HCT116 (cell line): Measurements from ENCODE around the gene FBXO24. TPM values are rescaled to one million over a fixed set of nuclear protein-coding genes. Genes with fewer than 3 reads are reported as not detected.

ENCODE experiments used
- ATAC-seq: fragments of 200-7000 bp; cut with Tn5 transposase; 2 replicates; pipeline ENCODE4 v1.9.1; 2020; ENCODE audit warnings: mild to moderate bottlenecking, moderate library complexity
- BruUV-seq: library from RNA; stranded (reverse); fragments of 400-500 nt; replicated peaks from 2 replicates; lab custom pipeline; 2021; lab: Mats Ljungman, UMichigan
- CTCF ChIA-PET: fragments of 300-600 bp; sonication (Branson Sonifier 250); formaldehyde crosslinking; loops from one replicate; lab custom pipeline; 2021; ENCODE audit warnings: antibody characterized with exemption; lab: Charles Lee
- POLR2A ChIA-PET: fragments of 300-600, 350-600 bp; sonication (Branson Sonifier 250); formaldehyde crosslinking; loops from one replicate; lab custom pipeline; 2021; ENCODE audit warnings: antibody characterized with exemption; lab: Charles Lee
- RAD21 ChIA-PET, 2 experiments: fragments of 300-600 bp; sonication (Branson Sonifier 250); formaldehyde crosslinking; loops; one replicate each; lab custom pipeline; 2023; ENCODE audit warnings: low total read pairs in 2 of 2; ENCODE audit not compliant: uncharacterized antibody in 2 of 2, unreplicated experiment in 2 of 2, low non-redundant PET in 1 of 2; lab: Charles Lee
- DNase-seq: peaks from one replicate; pipeline ENCODE4 v3.0.0-alpha.2; 2010; ENCODE audit warnings: low read depth, low spot score
- H2AFZ ChIP-seq: fragments of 200-600 bp; shearing (Covaris generic), sonication (generic); 2 replicates; pipeline ENCODE4 v1.6.1; 2017; ENCODE audit warnings: low read depth, mixed run types, mixed read lengths, antibody characterized with exemption, low read length; ENCODE audit not compliant: poor library complexity, severe bottlenecking
- H3K27ac ChIP-seq: 2 replicates; pipeline ENCODE4 v1.5.1; 2012; ENCODE audit warnings: low read depth, low read length
- H3K27me3 ChIP-seq: fragments of 200-600 bp; sonication (generic); 2 replicates; pipeline ENCODE4 v1.6.1; 2016; ENCODE audit warnings: mixed run types, low read length, mixed read lengths; ENCODE audit not compliant: insufficient read depth
- H3K36me3 ChIP-seq, 2 experiments: fragments of 200-500 bp in 1 of 2; fragments of 200-600 bp in 1 of 2; sonication (Bioruptor generic) in 1 of 2; sonication (generic) in 1 of 2; 2 replicates each; pipeline versions ENCODE4 v1.5.1 to v1.6.1; 2014 to 2016; ENCODE audit warnings: low read length in 2 of 2, inconsistent platforms in 1 of 2, mixed read lengths in 1 of 2, mixed run types in 1 of 2; ENCODE audit not compliant: insufficient read depth in 2 of 2, control insufficient read depth in 1 of 2
- H3K4me1 ChIP-seq, 2 experiments: fragments of 200-600 bp in 1 of 2; sonication (generic) in 1 of 2; 2 replicates each; pipeline versions ENCODE4 v1.5.1 to v1.6.1; 2012 to 2017; ENCODE audit warnings: low read length in 2 of 2, inconsistent platforms in 1 of 2, mild to moderate bottlenecking in 1 of 2, mixed read lengths in 1 of 2, mixed run types in 1 of 2, moderate library complexity in 1 of 2; ENCODE audit not compliant: insufficient read depth in 2 of 2, control insufficient read depth in 1 of 2
- H3K4me2 ChIP-seq: fragments of 200-600 bp; sonication (generic); 2 replicates; pipeline ENCODE4 v1.6.1; 2017; ENCODE audit warnings: mixed run types, low read length, mixed read lengths
- H3K4me3 ChIP-seq, 2 experiments: fragments of 200-600 bp in 1 of 2; sonication (generic) in 1 of 2; replicated peaks in 1 of 2; 2 replicates each; pipeline ENCODE4 v1.5.1; 2011 to 2016; ENCODE audit warnings: low read length in 2 of 2, control low read depth in 1 of 2, low read depth in 1 of 2, mild to moderate bottlenecking in 1 of 2, mixed read lengths in 1 of 2, mixed run types in 1 of 2
- H3K79me2 ChIP-seq: fragments of 200-600 bp; sonication (generic); 2 replicates; pipeline ENCODE4 v1.6.1; 2017; ENCODE audit warnings: mild to moderate bottlenecking, mixed run types, low read length, moderate library complexity, mixed read lengths; ENCODE audit not compliant: insufficient read depth
- H3K9ac ChIP-seq: fragments of 200-600 bp; sonication (generic); 2 replicates; pipeline ENCODE4 v1.6.1; 2016; ENCODE audit warnings: low read length, mixed read lengths
- H3K9me2 ChIP-seq: fragments of 200-600 bp; sonication (generic), shearing (Covaris generic); 2 replicates; pipeline ENCODE4 v1.6.1; 2017; ENCODE audit warnings: mixed run types, mild to moderate bottlenecking, moderate library complexity; ENCODE audit not compliant: insufficient read depth
- H3K9me3 ChIP-seq, 2 experiments: fragments of 200-500 bp in 1 of 2; fragments of 200-600 bp in 1 of 2; sonication (Bioruptor generic) in 1 of 2; sonication (generic) in 1 of 2; 2 replicates each; pipeline ENCODE4 v1.6.1; 2014 to 2017; ENCODE audit warnings: low read length in 2 of 2, mixed read lengths in 2 of 2, inconsistent platforms in 1 of 2, low read depth in 1 of 2, mild to moderate bottlenecking in 1 of 2, mixed run types in 1 of 2, moderate library complexity in 1 of 2; ENCODE audit not compliant: control insufficient read depth in 1 of 2, insufficient read depth in 1 of 2
- H4K20me1 ChIP-seq: fragments of 200-600 bp; sonication (generic), shearing (Covaris generic); 2 replicates; pipeline ENCODE4 v1.6.1; 2017; ENCODE audit warnings: mixed run types, mild to moderate bottlenecking, moderate library complexity; ENCODE audit not compliant: insufficient read depth
- CBX3 ChIP-seq: IDR thresholded peaks from 2 replicates; pipeline ENCODE4 v1.6.1; 2012; ENCODE audit warnings: low read depth
- CEBPB ChIP-seq: IDR thresholded peaks from 2 replicates; pipeline ENCODE4 v1.6.1; 2012; ENCODE audit warnings: low read depth
- EGR1 ChIP-seq: IDR thresholded peaks from 2 replicates; pipeline ENCODE4 v1.6.1; 2012; ENCODE audit warnings: low read depth
- ELF1 ChIP-seq: IDR thresholded peaks from 2 replicates; pipeline ENCODE4 v1.6.1; 2012; ENCODE audit warnings: low read depth, borderline replicate concordance
- EZH2phosphoT487 ChIP-seq: fragments of 200-600 bp; IDR thresholded peaks from 2 replicates; pipeline ENCODE4 v1.6.1; 2018; ENCODE audit warnings: antibody characterized with exemption, borderline replicate concordance
- JUND ChIP-seq: IDR thresholded peaks from 2 replicates; pipeline ENCODE4 v1.6.1; 2012
- POLR2A ChIP-seq: IDR thresholded peaks from 2 replicates; pipeline ENCODE4 v1.7.0; 2011; ENCODE audit warnings: borderline replicate concordance; ENCODE audit not compliant: insufficient read depth, insufficient read length; ENCODE audit errors: extremely low read depth
- POLR2AphosphoS5 ChIP-seq: IDR thresholded peaks from 2 replicates; pipeline ENCODE4 v1.6.1; 2011; ENCODE audit warnings: mild to moderate bottlenecking, low read depth, low read length, moderate library complexity
- RAD21 ChIP-seq: IDR thresholded peaks from 2 replicates; pipeline ENCODE4 v1.6.1; 2012; ENCODE audit warnings: low read depth, mild to moderate bottlenecking
- TCF7L2 ChIP-seq: IDR thresholded peaks from 2 replicates; pipeline ENCODE4 v1.7.0; 2011; ENCODE audit warnings: borderline replicate concordance, inconsistent platforms; ENCODE audit not compliant: insufficient read depth, insufficient read length; ENCODE audit errors: extremely low read depth
- ZNF274 ChIP-seq: fragments of 200-500 bp; sonication (Bioruptor generic); IDR thresholded peaks from 2 replicates; pipeline ENCODE4 v1.6.1; 2014; ENCODE audit warnings: mild to moderate bottlenecking, low read depth, low read length, inconsistent platforms
- intact Hi-C: fragments of 100-400 bp; cut with micrococcal nuclease; formaldehyde crosslinking; loops from 2 replicates; pipeline ENCODE4 v1.10.0; 2022
- total RNA-seq: library from RNA; stranded (reverse); gene quantifications from one replicate; pipeline ENCODE4 v1.2.1, GENCODE V29; 2021; ENCODE audit not compliant: unreplicated experiment
- TF ChIP-seq, protein P1 (sequence below): IDR thresholded peaks from 2 replicates; pipeline ENCODE4 v1.6.1; 2012; ENCODE audit warnings: low read depth
- TF ChIP-seq, protein P2 (sequence below): IDR thresholded peaks from 2 replicates; pipeline ENCODE4 v1.6.1; 2012
- TF ChIP-seq, protein P3 (sequence below): IDR thresholded peaks from 2 replicates; pipeline ENCODE4 v1.6.1; 2011; ENCODE audit warnings: mild to moderate bottlenecking, low read length, moderate library complexity; ENCODE audit not compliant: insufficient replicate concordance; ENCODE audit errors: extremely low read depth

FBXO24 gene
- total RNA-seq, 1 experiment from 2014 or later: 2.1 TPM

DNA sequence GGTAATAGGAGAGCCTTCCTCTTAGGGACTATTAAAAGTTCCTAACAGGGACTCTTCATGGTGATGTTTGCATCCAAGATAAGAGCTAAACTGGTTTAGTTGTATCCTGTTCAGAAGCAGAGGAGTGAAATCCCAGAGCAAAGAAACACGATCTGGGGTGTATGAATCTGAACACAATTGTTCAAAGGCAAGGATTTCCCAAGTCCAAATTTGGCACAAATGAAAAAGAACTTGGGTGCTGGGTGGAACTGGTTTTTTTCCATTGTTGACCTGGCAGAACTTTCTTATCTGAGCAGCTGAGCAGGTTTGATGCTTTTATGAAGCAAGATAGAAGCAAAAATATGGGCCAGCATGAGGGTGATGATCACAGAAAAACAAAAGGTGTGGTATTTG is 41.2 kb upstream of the FBXO24 start:
- Histone ChIP-seq H3K4me3 (peak overlapping the region; percentile 22 to 38), H4K20me1 (no peaks in the 10 kb centered on the region)

More for the DNA sequence above, 41.2 kb upstream of the FBXO24 start:
- ChIA-PET RAD21 (no interaction called here), CTCF (interaction anchor here (0.9 to 1.3 kb wide), 4 partner anchors 12 to 75 kb away, joined by 3 to 10 read pairs (median 4); no protein-coding TSS in a partner anchor), POLR2A (interaction anchor here (0.6 to 1.7 kb wide), 3 partner anchors 41 to 117 kb away, joined by 3 to 10 read pairs (median 4); partner anchors contain the start of genes FBXO24, LRCH4 and ZCWPW1)
- Histone ChIP-seq H3K27ac (peak overlapping the region; percentile 95), H3K79me2 (peaks cover 20% of the 10 kb centered on the region; the same call in 1 of the 2 replicates), H3K9ac (peak overlapping the region; percentile 61), H3K36me3 (no peaks in the 10 kb centered on the region), H3K4me2 (peak overlapping the region; percentile 79), H3K4me1 (peaks cover 54 to 59% of the 10 kb centered on the region in 2 experiments), H2AFZ (no peak overlapping the region), H3K9me3 (no peaks in the 10 kb centered on the region), H3K27me3 (no peaks in the 10 kb centered on the region), H3K9me2 (no peaks in the 10 kb centered on the region)
- intact Hi-C loops: loop anchor here (2.0 kb wide), 1 partner anchor 42 kb away; no protein-coding TSS in a partner anchor
- ATAC-seq (no peak), DNase-seq (no peak)
- BruUV-seq: TSS peak; percentile 91
- TF ChIP-seq TCF7L2: no peak
- no peak for TF ChIP-seq EGR1
- TF ChIP-seq, protein P1, sequence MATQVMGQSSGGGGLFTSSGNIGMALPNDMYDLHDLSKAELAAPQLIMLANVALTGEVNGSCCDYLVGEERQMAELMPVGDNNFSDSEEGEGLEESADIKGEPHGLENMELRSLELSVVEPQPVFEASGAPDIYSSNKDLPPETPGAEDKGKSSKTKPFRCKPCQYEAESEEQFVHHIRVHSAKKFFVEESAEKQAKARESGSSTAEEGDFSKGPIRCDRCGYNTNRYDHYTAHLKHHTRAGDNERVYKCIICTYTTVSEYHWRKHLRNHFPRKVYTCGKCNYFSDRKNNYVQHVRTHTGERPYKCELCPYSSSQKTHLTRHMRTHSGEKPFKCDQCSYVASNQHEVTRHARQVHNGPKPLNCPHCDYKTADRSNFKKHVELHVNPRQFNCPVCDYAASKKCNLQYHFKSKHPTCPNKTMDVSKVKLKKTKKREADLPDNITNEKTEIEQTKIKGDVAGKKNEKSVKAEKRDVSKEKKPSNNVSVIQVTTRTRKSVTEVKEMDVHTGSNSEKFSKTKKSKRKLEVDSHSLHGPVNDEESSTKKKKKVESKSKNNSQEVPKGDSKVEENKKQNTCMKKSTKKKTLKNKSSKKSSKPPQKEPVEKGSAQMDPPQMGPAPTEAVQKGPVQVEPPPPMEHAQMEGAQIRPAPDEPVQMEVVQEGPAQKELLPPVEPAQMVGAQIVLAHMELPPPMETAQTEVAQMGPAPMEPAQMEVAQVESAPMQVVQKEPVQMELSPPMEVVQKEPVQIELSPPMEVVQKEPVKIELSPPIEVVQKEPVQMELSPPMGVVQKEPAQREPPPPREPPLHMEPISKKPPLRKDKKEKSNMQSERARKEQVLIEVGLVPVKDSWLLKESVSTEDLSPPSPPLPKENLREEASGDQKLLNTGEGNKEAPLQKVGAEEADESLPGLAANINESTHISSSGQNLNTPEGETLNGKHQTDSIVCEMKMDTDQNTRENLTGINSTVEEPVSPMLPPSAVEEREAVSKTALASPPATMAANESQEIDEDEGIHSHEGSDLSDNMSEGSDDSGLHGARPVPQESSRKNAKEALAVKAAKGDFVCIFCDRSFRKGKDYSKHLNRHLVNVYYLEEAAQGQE: no peak
- TF ChIP-seq CBX3: no peak
- TF ChIP-seq ZNF274: no peak
- TF ChIP-seq, protein P2, sequence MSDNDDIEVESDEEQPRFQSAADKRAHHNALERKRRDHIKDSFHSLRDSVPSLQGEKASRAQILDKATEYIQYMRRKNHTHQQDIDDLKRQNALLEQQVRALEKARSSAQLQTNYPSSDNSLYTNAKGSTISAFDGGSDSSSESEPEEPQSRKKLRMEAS: no peak
- TF ChIP-seq EZH2phosphoT487: no peak
- TF ChIP-seq RAD21: no peak
- TF ChIP-seq JUND: no peak
- no peak for TF ChIP-seq POLR2A
- TF ChIP-seq POLR2AphosphoS5: no peak
- TF ChIP-seq CEBPB: no peak
- no peak for TF ChIP-seq ELF1
- TF ChIP-seq, protein P3, sequence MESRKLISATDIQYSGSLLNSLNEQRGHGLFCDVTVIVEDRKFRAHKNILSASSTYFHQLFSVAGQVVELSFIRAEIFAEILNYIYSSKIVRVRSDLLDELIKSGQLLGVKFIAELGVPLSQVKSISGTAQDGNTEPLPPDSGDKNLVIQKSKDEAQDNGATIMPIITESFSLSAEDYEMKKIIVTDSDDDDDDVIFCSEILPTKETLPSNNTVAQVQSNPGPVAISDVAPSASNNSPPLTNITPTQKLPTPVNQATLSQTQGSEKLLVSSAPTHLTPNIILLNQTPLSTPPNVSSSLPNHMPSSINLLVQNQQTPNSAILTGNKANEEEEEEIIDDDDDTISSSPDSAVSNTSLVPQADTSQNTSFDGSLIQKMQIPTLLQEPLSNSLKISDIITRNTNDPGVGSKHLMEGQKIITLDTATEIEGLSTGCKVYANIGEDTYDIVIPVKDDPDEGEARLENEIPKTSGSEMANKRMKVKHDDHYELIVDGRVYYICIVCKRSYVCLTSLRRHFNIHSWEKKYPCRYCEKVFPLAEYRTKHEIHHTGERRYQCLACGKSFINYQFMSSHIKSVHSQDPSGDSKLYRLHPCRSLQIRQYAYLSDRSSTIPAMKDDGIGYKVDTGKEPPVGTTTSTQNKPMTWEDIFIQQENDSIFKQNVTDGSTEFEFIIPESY: no peak
